Activated naive CD8-positive, alpha-beta T cell treated with anti-CD3 and anti-CD28 coated beads for 36 hours (primary cell): ENCODE measurements around the gene SEC11A. TPM values are rescaled to one million over a fixed set of nuclear protein-coding genes. Genes with fewer than 3 reads are reported as not detected.
A peak's percentile ranks its signal among the peaks of the same experiment; 100 is the strongest.
"Not testable (repeated sequence)": the region's sequence is repeated elsewhere in the genome, so short reads cannot be mapped to it uniquely, and the experiment has no call there.

Experiments used
- DNase-seq: peaks from one replicate; pipeline ENCODE4 v3.0.0; 2021
- H3K27ac Mint-ChIP-seq: one replicate; pipeline ENCODE4 v1.8.0; 2022; ENCODE audit warnings: mild to moderate bottlenecking, moderate library complexity, mixed read lengths
- H3K27me3 Mint-ChIP-seq: one replicate; pipeline ENCODE4 v1.8.0; 2022; ENCODE audit warnings: mild to moderate bottlenecking, mixed read lengths
- H3K36me3 Mint-ChIP-seq: one replicate; pipeline ENCODE4 v1.8.0; 2021; ENCODE audit warnings: mild to moderate bottlenecking, mixed read lengths
- H3K4me1 Mint-ChIP-seq: one replicate; pipeline ENCODE4 v1.8.0; 2021; ENCODE audit warnings: mixed read lengths
- H3K4me3 Mint-ChIP-seq: one replicate; pipeline ENCODE4 v1.8.0; 2022; ENCODE audit warnings: mild to moderate bottlenecking, moderate library complexity, mixed read lengths
- H3K9me3 Mint-ChIP-seq: one replicate; pipeline ENCODE4 v1.8.0; 2022; ENCODE audit warnings: mixed read lengths
- total RNA-seq, 2 experiments: library from RNA; stranded (reverse); gene quantifications; one replicate each; pipeline ENCODE4 v1.2.3, GENCODE V29; 2021

SEC11A gene
- total RNA-seq, 2 experiments from 2014 or later, result 89.3 to 93.5 TPM

DNA sequence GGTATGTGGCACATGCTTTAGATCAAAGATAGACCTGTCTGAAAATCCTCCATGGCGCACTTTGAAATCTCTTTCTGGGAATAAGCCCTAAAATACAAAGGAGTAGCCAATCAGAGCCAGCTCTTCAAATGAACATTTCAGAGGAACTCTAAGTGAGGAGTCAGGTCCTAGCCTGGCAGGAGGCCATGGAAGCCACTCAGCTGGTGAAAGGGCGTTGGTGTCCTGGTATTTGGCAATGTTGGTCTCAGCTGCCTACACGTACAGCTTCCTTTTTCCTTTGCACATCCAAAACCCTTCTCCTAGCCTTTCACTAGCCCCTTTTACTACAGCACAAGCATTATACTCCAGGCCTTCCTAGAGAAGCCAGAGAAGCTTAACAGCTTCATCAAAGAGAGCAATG, 67.4 kb downstream of the SEC11A start:
- H3K36me3 Mint-ChIP-seq, result peaks cover 21% of the 10 kb centered on the region
- H3K27ac Mint-ChIP-seq, result peak overlapping the region; percentile 26

GRCh38 chr15:84647726-84648125, 68.2 kb downstream of the SEC11A start:
- Mint-ChIP-seq H3K36me3 (peaks cover 27% of the 10 kb centered on the region), H3K27me3 (no peaks in the 10 kb centered on the region), H3K4me3 (no peak overlapping the region), H3K27ac (peak overlapping the region; percentile 41), H3K9me3 (no peaks in the 10 kb centered on the region), H3K4me1 (peaks cover 16% of the 10 kb centered on the region)
- no peak for DNase-seq

More for the DNA sequence above, 67.4 kb downstream of the SEC11A start:
- no peak overlapping the region for H3K4me3 Mint-ChIP-seq
- H3K9me3 Mint-ChIP-seq, result no peaks in the 10 kb centered on the region
- H3K27me3 Mint-ChIP-seq, result no peaks in the 10 kb centered on the region
- no peak for DNase-seq
- peaks cover 24% of the 10 kb centered on the region for H3K4me1 Mint-ChIP-seq

DNA sequence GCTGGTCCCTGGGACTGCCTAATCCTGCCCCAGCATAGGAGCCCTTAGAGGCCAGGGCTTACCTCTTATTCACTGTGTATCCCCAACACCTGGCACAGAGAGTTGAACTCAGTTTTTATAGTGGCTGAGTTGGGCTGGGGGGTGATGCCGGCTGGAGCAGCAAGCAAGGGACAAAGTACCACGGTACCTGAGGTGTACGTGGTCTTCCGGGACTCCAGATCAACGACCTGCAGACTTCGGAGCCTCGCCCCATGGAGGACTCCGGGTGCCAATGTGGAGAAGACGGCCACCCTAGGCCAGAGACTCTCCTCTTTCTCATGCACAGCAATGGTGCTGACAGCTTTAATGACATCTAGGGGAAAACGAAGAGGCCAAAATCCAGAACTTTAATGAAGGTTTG, 69.9 kb downstream of the SEC11A start:
- DNase-seq, result no peak
- H3K9me3 Mint-ChIP-seq, result no peaks in the 10 kb centered on the region
- H3K27me3 Mint-ChIP-seq, result no peaks in the 10 kb centered on the region
- no peak overlapping the region for H3K27ac Mint-ChIP-seq
- no peak overlapping the region for H3K4me3 Mint-ChIP-seq
- peaks cover 10% of the 10 kb centered on the region for H3K4me1 Mint-ChIP-seq
- peaks cover 23% of the 10 kb centered on the region for H3K36me3 Mint-ChIP-seq

GRCh38 chr15:84645496-84645895, 70.4 kb downstream of the SEC11A start:
- Mint-ChIP-seq H3K27me3 (no peaks in the 10 kb centered on the region), H3K4me3 (no peak overlapping the region), H3K27ac (peak overlapping the region; percentile 17), H3K4me1 (peaks cover 14% of the 10 kb centered on the region), H3K36me3 (peaks cover 27% of the 10 kb centered on the region), H3K9me3 (no peaks in the 10 kb centered on the region)
- DNase-seq, result no peak

DNA sequence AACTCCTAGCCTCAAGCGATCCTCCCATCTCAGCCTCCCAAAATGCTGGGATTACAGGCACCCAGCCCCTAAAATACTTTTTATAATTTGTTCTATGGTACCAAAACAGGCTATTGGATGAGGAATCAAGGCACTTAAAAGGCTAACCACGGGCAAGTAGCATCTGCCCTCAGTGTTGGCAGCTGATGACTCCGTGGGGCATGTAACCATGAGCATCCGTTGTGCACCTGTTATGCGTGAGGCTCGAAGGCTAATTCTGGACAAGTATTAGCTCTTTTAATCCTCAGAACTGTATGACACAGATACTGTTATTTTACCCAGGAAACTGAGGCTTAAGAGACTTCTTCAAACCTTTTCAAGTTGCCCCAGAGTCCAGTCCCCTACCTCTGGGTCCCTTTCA, 72.1 kb downstream of the SEC11A start:
- Mint-ChIP-seq H3K4me3 (no peak overlapping the region), H3K4me1 (peaks cover 19% of the 10 kb centered on the region), H3K27ac (no peak overlapping the region), H3K27me3 (no peaks in the 10 kb centered on the region), H3K36me3 (peaks cover 35% of the 10 kb centered on the region), H3K9me3 (no peaks in the 10 kb centered on the region)
- no peak for DNase-seq

- not testable (repeated sequence) for H3K4me3 Mint-ChIP-seq, H3K9me3 Mint-ChIP-seq, H3K27me3 Mint-ChIP-seq, H3K27ac Mint-ChIP-seq, DNase-seq
- Mint-ChIP-seq H3K4me1 (peaks cover 22% of the 10 kb centered on the region), H3K36me3 (peaks cover 38% of the 10 kb centered on the region)
These were observed 73.3 kb downstream of the SEC11A start for GRCh38 chr15:84642640-84643039.

DNA sequence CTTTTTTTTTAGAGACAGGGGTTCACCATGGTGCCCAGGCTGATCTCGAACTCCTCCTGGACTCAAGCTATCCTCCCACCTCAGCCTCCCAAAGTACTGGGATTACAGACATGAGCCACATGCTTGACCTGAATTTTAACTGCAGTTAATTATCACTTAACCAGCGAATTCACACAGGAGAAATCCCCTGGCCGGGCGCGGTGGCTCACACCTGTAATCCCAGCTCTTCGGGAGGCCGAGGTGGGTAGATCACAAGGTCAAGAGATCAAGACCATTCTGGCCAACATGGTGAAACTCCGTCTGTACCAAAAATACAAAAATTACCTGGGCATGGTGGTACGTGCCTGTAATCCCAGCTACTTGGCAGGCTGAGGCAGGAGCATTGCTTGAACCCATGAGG, 74.1 kb downstream of the SEC11A start:
- not testable (repeated sequence) for H3K9me3 Mint-ChIP-seq, H3K27me3 Mint-ChIP-seq, H3K27ac Mint-ChIP-seq, DNase-seq, H3K4me3 Mint-ChIP-seq
- Mint-ChIP-seq H3K4me1 (peaks cover 20% of the 10 kb centered on the region), H3K36me3 (peaks cover 37% of the 10 kb centered on the region)

DNA sequence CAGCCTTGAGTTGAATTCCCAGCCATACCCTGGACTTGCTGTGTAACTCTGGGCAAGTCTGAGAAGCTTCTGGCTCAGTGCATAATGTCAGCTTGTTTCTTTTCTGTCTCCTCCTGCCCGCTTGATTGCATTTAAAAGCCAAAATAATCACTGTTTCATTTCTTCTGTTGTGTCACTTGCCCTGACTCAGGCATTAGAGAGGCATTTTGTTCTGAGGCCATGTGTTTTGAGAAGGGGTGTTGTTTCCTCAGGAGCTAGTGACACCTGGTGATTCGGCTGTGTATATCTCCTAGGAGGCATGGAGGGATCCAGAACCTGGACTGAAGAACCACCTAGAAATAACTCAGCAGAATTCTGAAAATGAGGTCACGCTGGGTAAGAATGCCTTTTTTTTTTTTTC, 77.8 kb downstream of the SEC11A start:
- Mint-ChIP-seq H3K4me1 (peaks cover 34% of the 10 kb centered on the region), H3K27ac (peak overlapping the region; percentile 26), H3K36me3 (peaks cover 54% of the 10 kb centered on the region), H3K9me3 (no peaks in the 10 kb centered on the region), H3K4me3 (no peak overlapping the region), H3K27me3 (no peaks in the 10 kb centered on the region)
- no peak for DNase-seq

- no peak for DNase-seq
- H3K4me1 Mint-ChIP-seq, result peaks cover 35% of the 10 kb centered on the region
- peak overlapping the region; percentile 85 for H3K4me3 Mint-ChIP-seq
- H3K9me3 Mint-ChIP-seq, result no peaks in the 10 kb centered on the region
- H3K27me3 Mint-ChIP-seq, result no peaks in the 10 kb centered on the region
- peak overlapping the region; percentile 77 for H3K27ac Mint-ChIP-seq
- H3K36me3 Mint-ChIP-seq, result peaks cover 36% of the 10 kb centered on the region
These were observed 81.6 kb downstream of the SEC11A start for GRCh38 chr15:84634228-84634837.

DNA sequence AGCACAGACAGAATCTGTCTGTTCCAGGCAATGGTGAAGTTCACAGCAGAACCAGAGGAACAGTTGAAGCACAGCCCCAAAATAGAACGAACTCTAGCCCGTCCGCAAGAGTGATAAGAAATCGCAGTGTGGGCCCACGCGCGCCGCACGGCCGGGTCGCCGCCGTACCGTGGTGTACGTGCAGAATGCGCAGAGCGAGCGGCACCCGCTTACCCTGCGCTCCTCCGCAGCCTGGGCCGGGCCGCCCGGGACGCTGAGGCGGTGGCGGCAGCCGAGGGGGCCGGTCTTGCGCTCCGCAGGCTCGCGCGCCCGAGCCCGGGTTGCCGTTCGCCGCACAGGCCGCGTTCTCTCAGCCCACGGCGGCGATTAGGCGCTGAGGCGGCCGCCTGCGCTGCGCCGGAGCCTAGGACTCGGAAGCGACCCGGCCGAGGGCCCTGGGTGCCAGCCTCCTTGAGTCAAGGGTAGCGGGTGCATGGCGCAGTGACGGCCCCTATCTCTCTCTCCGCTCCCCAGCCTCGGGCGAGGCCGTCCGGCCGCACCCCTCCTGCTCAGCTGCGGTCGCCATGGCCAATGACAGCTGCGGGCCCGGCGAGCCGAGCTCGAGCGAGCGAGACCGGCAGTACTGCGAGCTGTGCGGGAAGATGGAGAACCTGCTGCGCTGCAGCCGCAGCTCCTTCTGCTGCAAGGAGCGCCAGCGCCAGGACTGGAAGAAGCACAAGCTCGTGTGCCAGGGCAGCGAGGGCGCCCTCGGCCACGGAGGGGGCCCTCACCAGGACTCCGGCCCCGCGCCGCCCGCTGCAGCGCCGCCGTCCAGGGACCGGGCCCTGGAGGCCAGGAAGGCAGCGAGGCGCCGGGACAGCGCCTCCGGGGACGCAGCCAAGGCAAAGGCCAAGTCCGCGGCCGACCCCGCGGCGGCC, 82.4 kb downstream of the SEC11A start:
- Mint-ChIP-seq H3K4me3 (peak overlapping the region; percentile 98), H3K27me3 (no peaks in the 10 kb centered on the region), H3K27ac (peak overlapping the region; percentile 91), H3K36me3 (peaks cover 35% of the 10 kb centered on the region), H3K4me1 (peaks cover 35% of the 10 kb centered on the region), H3K9me3 (no peaks in the 10 kb centered on the region)
- DNase-seq, result peak; percentile 77

- H3K36me3 Mint-ChIP-seq, result peaks cover 26% of the 10 kb centered on the region
- H3K27me3 Mint-ChIP-seq, result no peaks in the 10 kb centered on the region
- peaks cover 26% of the 10 kb centered on the region for H3K4me1 Mint-ChIP-seq
- peak overlapping the region; percentile 98 for H3K4me3 Mint-ChIP-seq
- DNase-seq, result peak; percentile 21
- no peaks in the 10 kb centered on the region for H3K9me3 Mint-ChIP-seq
- H3K27ac Mint-ChIP-seq, result peak overlapping the region; percentile 96
These were observed 84.2 kb downstream of the SEC11A start for GRCh38 chr15:84631706-84632272.

DNA sequence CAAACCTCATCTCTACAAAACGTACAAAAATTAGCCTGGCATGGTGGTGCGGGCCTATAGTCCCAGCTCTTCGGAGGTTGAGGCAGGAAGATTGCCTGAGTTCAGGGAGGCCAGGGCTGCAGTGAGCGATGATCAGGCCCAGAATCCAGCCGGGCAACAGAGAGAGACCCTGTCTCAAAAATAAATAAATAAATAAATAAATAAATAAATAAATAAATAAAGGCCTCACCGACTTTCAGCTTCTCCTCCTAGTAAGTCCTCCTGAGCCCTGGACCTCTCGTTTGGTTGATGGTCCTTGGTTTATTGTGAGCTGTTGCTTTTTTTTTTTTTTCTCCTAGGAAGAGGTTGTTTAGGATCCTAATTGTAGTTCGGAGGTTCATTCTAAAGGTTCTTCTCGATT, 86.9 kb downstream of the SEC11A start:
- DNase-seq, result no peak
- H3K27me3 Mint-ChIP-seq, result no peaks in the 10 kb centered on the region
- H3K4me3 Mint-ChIP-seq, result no peak overlapping the region
- H3K36me3 Mint-ChIP-seq, result peaks cover 14% of the 10 kb centered on the region
- peaks cover 13% of the 10 kb centered on the region for H3K4me1 Mint-ChIP-seq
- H3K9me3 Mint-ChIP-seq, result no peaks in the 10 kb centered on the region
- no peak overlapping the region for H3K27ac Mint-ChIP-seq

DNA sequence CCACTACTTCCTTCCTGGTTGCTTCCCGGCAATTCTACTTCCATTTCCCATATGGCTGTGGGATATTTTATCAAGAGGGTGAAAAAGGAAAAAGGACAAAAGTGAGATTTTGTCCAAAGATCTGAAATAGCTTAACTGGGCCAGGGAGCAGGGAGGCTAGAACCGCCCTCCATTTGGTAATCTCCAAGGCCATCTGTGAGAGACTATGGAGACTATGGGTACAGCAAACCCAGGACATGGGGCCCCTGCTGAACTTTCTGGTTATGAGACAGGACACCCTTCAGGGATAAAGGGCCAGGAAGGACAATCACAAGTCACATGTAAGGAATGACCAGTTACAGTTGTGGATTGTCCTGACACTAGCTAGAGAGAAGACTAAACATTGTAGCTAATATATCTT, 90.8 kb downstream of the SEC11A start:
- Mint-ChIP-seq H3K4me1 (peaks cover 5% of the 10 kb centered on the region), H3K27me3 (no peaks in the 10 kb centered on the region), H3K36me3 (peaks cover 43% of the 10 kb centered on the region), H3K4me3 (no peak overlapping the region), H3K27ac (no peak overlapping the region), H3K9me3 (peaks cover 22% of the 10 kb centered on the region)
- no peak for DNase-seq

- peaks cover 3% of the 10 kb centered on the region for H3K4me1 Mint-ChIP-seq
- peaks cover 49% of the 10 kb centered on the region for H3K36me3 Mint-ChIP-seq
- no peak for DNase-seq
- H3K27me3 Mint-ChIP-seq, result no peaks in the 10 kb centered on the region
- peaks cover 28% of the 10 kb centered on the region for H3K9me3 Mint-ChIP-seq
- no peak overlapping the region for H3K4me3 Mint-ChIP-seq
- H3K27ac Mint-ChIP-seq, result no peak overlapping the region
These were observed 91.6 kb downstream of the SEC11A start for GRCh38 chr15:84624359-84624758.

- H3K4me3 Mint-ChIP-seq, result no peak overlapping the region
- H3K36me3 Mint-ChIP-seq, result peaks cover 50% of the 10 kb centered on the region
- no peaks in the 10 kb centered on the region for H3K27me3 Mint-ChIP-seq
- peaks cover 4% of the 10 kb centered on the region for H3K4me1 Mint-ChIP-seq
- no peak for DNase-seq
- H3K27ac Mint-ChIP-seq, result no peak overlapping the region
- peaks cover 29% of the 10 kb centered on the region for H3K9me3 Mint-ChIP-seq
These were observed 94.5 kb downstream of the SEC11A start for GRCh38 chr15:84621358-84621979.
